Gastrocnemius medialis (tissue), 4 donors: ENCODE measurements around the gene KIRREL3. TPM values are rescaled to one million over a fixed set of nuclear protein-coding genes. Genes with fewer than 3 reads are reported as not detected.

ENCODE experiments used
- ATAC-seq, 2 donors: fragments of 150-250 bp; one replicate each; pipeline ENCODE4 v1.9.1; 2016
- DNase-seq, 2 donors: peaks; one replicate each; pipeline ENCODE4 v3.0.0-alpha.2; 2019
- H3K27ac ChIP-seq, 4 donors: fragments of 200-600 bp; sonication (generic); 1 replicate in 1 of 4; 2 replicates in 3 of 4; pipeline ENCODE4 v1.5.1; 2016 to 2018; ENCODE audit warnings: mild to moderate bottlenecking in 2 of 4, moderate library complexity in 1 of 4
- H3K27me3 ChIP-seq, 3 donors: fragments of 200-600 bp; sonication (generic) in 2 of 3; 1 replicate in 1 of 3; 2 replicates in 2 of 3; pipeline versions ENCODE4 v1.5.1 to v1.6.0; 2016 to 2019; ENCODE audit warnings: mild to moderate bottlenecking in 1 of 3, moderate library complexity in 1 of 3
- H3K36me3 ChIP-seq, 2 donors: fragments of 200-600 bp; sonication (generic) in 1 of 2; one replicate each; pipeline ENCODE4 v1.5.1; 2017 to 2018
- H3K4me1 ChIP-seq, 2 donors: fragments of 200-600 bp; sonication (generic) in 1 of 2; one replicate each; pipeline ENCODE4 v1.5.1; 2016 to 2017; ENCODE audit warnings: mild to moderate bottlenecking in 2 of 2
- H3K4me3 ChIP-seq, 4 donors: fragments of 200-600 bp; sonication (generic) in 3 of 4; 1 replicate in 1 of 4; 2 replicates in 3 of 4; pipeline ENCODE4 v1.5.1; 2016 to 2019; ENCODE audit warnings: mild to moderate bottlenecking in 2 of 4
- H3K9me3 ChIP-seq, 3 donors: fragments of 200-600 bp; sonication (generic) in 2 of 3; 1 replicate in 1 of 3; 2 replicates in 2 of 3; pipeline ENCODE4 v1.5.1; 2016 to 2019
- CTCF ChIP-seq, 5 experiments: fragments of 450-650 bp in 3 of 5; fragments of 200-600 bp in 2 of 5; sonication (generic) in 2 of 5; IDR thresholded peaks in 4 of 5; conservative IDR thresholded peaks in 1 of 5; 1 replicate in 4 of 5; 2 replicates in 1 of 5; pipeline ENCODE4 v1.5.1; 2016 to 2019; ENCODE audit warnings: antibody characterized with exemption in 5 of 5, mild to moderate bottlenecking in 3 of 5, moderate library complexity in 3 of 5
- POLR2A ChIP-seq, 2 donors: fragments of 450-650 bp; IDR thresholded peaks; one replicate each; pipeline ENCODE4 v1.6.1; 2017; ENCODE audit warnings: antibody characterized with exemption in 2 of 2, mild to moderate bottlenecking in 2 of 2, moderate library complexity in 2 of 2
- in situ Hi-C, 4 donors: fragments of 200-750 bp; cut with MboI; loops; one replicate each; pipeline versions ENCODE4 v1.15.0 to v1.8.0; 2017; ENCODE audit warnings: low sequenced_read_pairs in 4 of 4
- intact Hi-C: fragments of 100-400 bp; cut with DNase I; formaldehyde crosslinking; loops from one replicate; pipeline ENCODE4 v1.15.1; 2023; ENCODE audit warnings: low total_unique reads
- total RNA-seq, 4 donors: library from RNA; depleted of rRNA; stranded (reverse); fragments of >200 nt; gene quantifications; one replicate each; pipeline versions ENCODE4 v1.1.0 to v1.2.3, GENCODE V29; 2016

The KIRREL3 gene
- total RNA-seq, 4 donors from 2014 or later = 0.10 TPM; not detected in 3

DNA sequence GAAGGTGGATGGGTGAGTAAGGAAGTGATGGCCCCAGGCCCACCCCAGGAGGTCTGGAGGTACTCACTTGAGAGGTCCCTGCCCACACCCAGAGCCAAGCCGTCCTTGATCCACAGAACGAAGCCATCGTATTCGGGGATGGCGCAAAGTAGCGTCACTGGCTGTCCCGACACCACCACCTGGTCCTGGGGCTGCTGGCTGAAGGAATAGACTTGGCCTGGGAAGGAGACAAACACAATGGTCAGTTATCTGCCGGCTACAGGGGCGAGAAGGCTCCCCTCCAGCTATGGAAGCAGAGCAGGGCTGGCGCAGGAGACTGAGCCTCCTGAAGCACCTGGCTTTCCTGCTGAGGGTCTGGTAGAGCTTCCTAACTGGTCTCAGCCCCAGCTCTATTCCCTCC is 474.1 kb downstream of the KIRREL3 start:
- Histone ChIP-seq H3K27me3 (peaks cover 0 to 2% (median 0%) of the 10 kb centered on the region in 3 donors), H3K36me3 (no peaks in the 10 kb centered on the region), H3K4me1 (no peaks in the 10 kb centered on the region), H3K9me3 (no peaks in the 10 kb centered on the region), H3K27ac (no peak overlapping the region), H3K4me3 (no peak overlapping the region)
- intact Hi-C loops (no loop called here), in situ Hi-C loops (no loop called here)
- TF ChIP-seq CTCF (IDR thresholded peaks at IDR 0.05 in 4 of 5, conservative IDR thresholded peaks at IDR 0.05 in 1 of 5) (no peak), POLR2A (IDR thresholded peaks at IDR 0.05) (no peak)
- ATAC-seq (no peak), DNase-seq (no peak)

- Histone ChIP-seq H3K4me1 (no peaks in the 10 kb centered on the region), H3K9me3 (no peaks in the 10 kb centered on the region), H3K36me3 (no peaks in the 10 kb centered on the region), H3K4me3 (no peak overlapping the region), H3K27ac (no peak overlapping the region), H3K27me3 (peaks cover 0 to 2% (median 0%) of the 10 kb centered on the region in 3 donors)
- ATAC-seq (no peak), DNase-seq (no peak)
- in situ Hi-C loops = no loop called here
- intact Hi-C loops = no loop called here
- TF ChIP-seq CTCF (IDR thresholded peaks at IDR 0.05 in 4 of 5, conservative IDR thresholded peaks at IDR 0.05 in 1 of 5) = no peak
- no peak for TF ChIP-seq POLR2A (IDR thresholded peaks at IDR 0.05)
Observed at GRCh38 chr11:126525702-126526101, 474.9 kb downstream of the KIRREL3 start.

DNA sequence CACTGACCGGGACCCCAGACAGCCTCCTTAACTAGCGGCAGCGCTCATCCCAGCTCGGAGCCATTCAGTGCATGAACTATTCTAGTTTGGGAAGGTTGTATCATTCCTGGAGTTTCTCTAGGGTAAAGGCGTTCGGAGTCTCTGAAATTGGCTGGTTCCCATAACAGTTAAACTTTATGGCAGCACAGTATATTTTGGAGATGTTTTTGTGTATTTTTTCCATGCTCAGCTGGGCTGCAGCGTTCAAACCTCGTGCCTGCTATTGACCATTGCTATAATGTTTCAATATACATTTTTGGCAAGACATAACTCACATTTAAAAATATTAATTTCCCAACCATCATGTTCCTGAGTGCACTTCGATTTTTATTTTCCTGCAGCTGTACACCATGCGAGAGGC is 475.4 kb downstream of the KIRREL3 start:
- H3K36me3 ChIP-seq = no peaks in the 10 kb centered on the region
- no peaks in the 10 kb centered on the region for H3K9me3 ChIP-seq
- H3K4me3 ChIP-seq = no peak overlapping the region
- intact Hi-C loops (no loop called here), in situ Hi-C loops (no loop called here)
- no peak overlapping the region for H3K27ac ChIP-seq
- TF ChIP-seq CTCF (IDR thresholded peaks at IDR 0.05 in 4 of 5, conservative IDR thresholded peaks at IDR 0.05 in 1 of 5) (no peak), POLR2A (IDR thresholded peaks at IDR 0.05) (no peak)
- no peak for ATAC-seq
- no peak for DNase-seq
- H3K4me1 ChIP-seq = no peaks in the 10 kb centered on the region
- peaks cover 0 to 2% (median 0%) of the 10 kb centered on the region in 3 donors for H3K27me3 ChIP-seq

- Histone ChIP-seq H3K27ac (no peak overlapping the region), H3K9me3 (no peaks in the 10 kb centered on the region), H3K4me1 (no peaks in the 10 kb centered on the region), H3K4me3 (no peak overlapping the region), H3K27me3 (peaks cover 0 to 2% (median 0%) of the 10 kb centered on the region in 3 donors), H3K36me3 (no peaks in the 10 kb centered on the region)
- intact Hi-C loops (no loop called here), in situ Hi-C loops (no loop called here)
- DNase-seq = no peak
- ATAC-seq = no peak
- TF ChIP-seq POLR2A (IDR thresholded peaks at IDR 0.05) = no peak
- TF ChIP-seq CTCF (IDR thresholded peaks at IDR 0.05 in 4 of 5, conservative IDR thresholded peaks at IDR 0.05 in 1 of 5) = no peak
Observed at GRCh38 chr11:126523441-126524205, 476.9 kb downstream of the KIRREL3 start.
